ENCODE data around the gene SLC25A48.

SLC25A48 gene

GRCh38 chr5:135895474-135896006 lies 61.1 kb downstream of the SLC25A48 start, which contains the start of gene IL9:
Gene IL9 (minus strand): TSS chr5:135895841. CDS start chr5:135895816, 25 bp downstream.
- ATAC-seq (ENCODE audit: insufficient read depth, low read depth) = no peak
- H3K79me2 ChIP-seq (ENCODE audit: insufficient read depth, low read length) = no peaks in the 10 kb centered on the region
- H4K20me1 ChIP-seq (ENCODE audit: insufficient read depth, low read length) = no peaks in the 10 kb centered on the region
- peaks cover 29% of the 10 kb centered on the region for H3K27me3 ChIP-seq (ENCODE audit: insufficient read depth, low read length, poor library complexity)
- no peak for DNase-seq
- no peak within 1 kb of the TSS for H2AFZ ChIP-seq (ENCODE audit: low read depth, low read length)
- no peak within 1 kb of the TSS for H3K9ac ChIP-seq (ENCODE audit: low read depth, low read length)
- no peaks in the 10 kb centered on the region for H3K36me3 ChIP-seq (ENCODE audit: insufficient read depth, low read length)
- peaks cover 5% of the 10 kb centered on the region for H3K4me1 ChIP-seq (ENCODE audit: insufficient read depth, low read length)
- no peak within 1 kb of the TSS for H3K4me3 ChIP-seq (ENCODE audit: low read depth in 1 of 2, low read length in 2 of 2)
- no peak within 1 kb of the TSS for H3K27ac ChIP-seq (ENCODE audit: low read length)
- TF ChIP-seq CTCF (IDR thresholded peaks at IDR 0.05; ENCODE audit: borderline replicate concordance, extremely low read depth, low read length, poor library complexity, severe bottlenecking) (no peak), EZH2 (IDR thresholded peaks at IDR 0.05; ENCODE audit: borderline replicate concordance, low read depth, low read length, severe bottlenecking) (no peak)
- no peaks in the 10 kb centered on the region for H3K9me3 ChIP-seq (ENCODE audit: insufficient read depth, low read length, severe bottlenecking)
- no peak within 1 kb of the TSS for H3K4me2 ChIP-seq (ENCODE audit: insufficient read depth, low read length)

- Histone ChIP-seq H4K20me1 (ENCODE audit: insufficient read depth, low read length) (no peaks in the 10 kb centered on the region), H3K9ac (ENCODE audit: low read depth, low read length) (no peak overlapping the region), H3K4me2 (ENCODE audit: insufficient read depth, low read length) (no peak overlapping the region), H3K9me3 (ENCODE audit: insufficient read depth, low read length, severe bottlenecking) (no peaks in the 10 kb centered on the region), H3K79me2 (ENCODE audit: insufficient read depth, low read length) (no peaks in the 10 kb centered on the region), H2AFZ (ENCODE audit: low read depth, low read length) (no peak overlapping the region), H3K27me3 (ENCODE audit: insufficient read depth, low read length, poor library complexity) (peaks cover 35% of the 10 kb centered on the region), H3K27ac (ENCODE audit: low read length) (no peak overlapping the region), H3K4me3 (ENCODE audit: low read depth in 1 of 2, low read length in 2 of 2) (no peak overlapping the region), H3K4me1 (ENCODE audit: insufficient read depth, low read length) (no peaks in the 10 kb centered on the region), H3K36me3 (ENCODE audit: insufficient read depth, low read length) (no peaks in the 10 kb centered on the region)
- ATAC-seq (ENCODE audit: insufficient read depth, low read depth) (no peak), DNase-seq (no peak)
- TF ChIP-seq CTCF (IDR thresholded peaks at IDR 0.05; ENCODE audit: borderline replicate concordance, extremely low read depth, low read length, poor library complexity, severe bottlenecking) (no peak), EZH2 (IDR thresholded peaks at IDR 0.05; ENCODE audit: borderline replicate concordance, low read depth, low read length, severe bottlenecking) (no peak)
Observed at GRCh38 chr5:135898651-135899050, 64.2 kb downstream of the SLC25A48 start.

GRCh38 chr5:135900276-135900675 lies 65.8 kb downstream of the SLC25A48 start:
- no peak for DNase-seq
- no peaks in the 10 kb centered on the region for H3K9me3 ChIP-seq (ENCODE audit: insufficient read depth, low read length, severe bottlenecking)
- no peaks in the 10 kb centered on the region for H3K79me2 ChIP-seq (ENCODE audit: insufficient read depth, low read length)
- no peak overlapping the region for H3K4me3 ChIP-seq (ENCODE audit: low read depth in 1 of 2, low read length in 2 of 2)
- H3K27ac ChIP-seq (ENCODE audit: low read length) = no peak overlapping the region
- H2AFZ ChIP-seq (ENCODE audit: low read depth, low read length) = no peak overlapping the region
- no peak overlapping the region for H3K9ac ChIP-seq (ENCODE audit: low read depth, low read length)
- no peak for ATAC-seq (ENCODE audit: insufficient read depth, low read depth)
- no peak overlapping the region for H3K4me2 ChIP-seq (ENCODE audit: insufficient read depth, low read length)
- TF ChIP-seq EZH2 (IDR thresholded peaks at IDR 0.05; ENCODE audit: borderline replicate concordance, low read depth, low read length, severe bottlenecking) (no peak), CTCF (IDR thresholded peaks at IDR 0.05; ENCODE audit: borderline replicate concordance, extremely low read depth, low read length, poor library complexity, severe bottlenecking) (no peak)
- no peaks in the 10 kb centered on the region for H3K36me3 ChIP-seq (ENCODE audit: insufficient read depth, low read length)
- no peaks in the 10 kb centered on the region for H3K4me1 ChIP-seq (ENCODE audit: insufficient read depth, low read length)
- no peaks in the 10 kb centered on the region for H4K20me1 ChIP-seq (ENCODE audit: insufficient read depth, low read length)
- H3K27me3 ChIP-seq (ENCODE audit: insufficient read depth, low read length, poor library complexity) = peaks cover 33% of the 10 kb centered on the region
